Stimulated activated CD4-positive, alpha-beta T cell treated with anti-CD3 and anti-CD28 coated beads, Interleukin-4, amount 100 ng/mL, for 1 hour (primary cell): ENCODE measurements around the gene ZNF146.
"Not testable (repeated sequence)": the region's sequence is repeated elsewhere in the genome, so short reads cannot be mapped to it uniquely, and the experiment has no call there.

ENCODE experiments used
- DNase-seq: peaks from one replicate; pipeline ENCODE4 v3.0.0-alpha.2; 2020

ZNF146 gene

GRCh38 chr19:36214386-36215275, at the start of gene ZNF146, which contains the start of gene ZNF565:
Gene ZNF146 (plus strand): TSS chr19:36215106. CDS start chr19:36236441, 21,335 bp downstream.
Gene ZNF565 (minus strand): TSS chr19:36214665. CDS start chr19:36201985, 12,680 bp downstream.
- peak; percentile 97 for DNase-seq

- DNase-seq = no peak
Observed at GRCh38 chr19:36169084-36169760, 45.7 kb upstream of the ZNF146 start.

- no peak for DNase-seq
Observed at GRCh38 chr19:36172852-36173251, 42.1 kb upstream of the ZNF146 start.

GRCh38 chr19:36173846-36174245, 41.1 kb upstream of the ZNF146 start:
- DNase-seq = not testable (repeated sequence)

- not testable (repeated sequence) for DNase-seq
Observed at GRCh38 chr19:36179077-36179476, 35.8 kb upstream of the ZNF146 start.

GRCh38 chr19:36182612-36183244, 32.2 kb upstream of the ZNF146 start:
- DNase-seq = no peak

- no peak for DNase-seq
Observed at GRCh38 chr19:36183245-36183628, 31.7 kb upstream of the ZNF146 start.

- DNase-seq = not testable (repeated sequence)
Observed at GRCh38 chr19:36186722-36187121, 28.2 kb upstream of the ZNF146 start.

GRCh38 chr19:36196249-36196648, 18.7 kb upstream of the ZNF146 start:
- no peak for DNase-seq

- DNase-seq = no peak
Observed at GRCh38 chr19:36198119-36198518, 16.8 kb upstream of the ZNF146 start.

GRCh38 chr19:36201684-36202083, 13.2 kb upstream of the ZNF146 start:
- DNase-seq = no peak

GRCh38 chr19:36203293-36203692, 11.6 kb upstream of the ZNF146 start:
- DNase-seq = no peak

- DNase-seq = no peak
Observed at GRCh38 chr19:36207605-36208252, 7.2 kb upstream of the ZNF146 start.

- DNase-seq = no peak
Observed at GRCh38 chr19:36209372-36209771, 5.5 kb upstream of the ZNF146 start.

GRCh38 chr19:36210497-36210896, 4.4 kb upstream of the ZNF146 start:
- no peak for DNase-seq

GRCh38 chr19:36212895-36213294, 2.0 kb upstream of the ZNF146 start:
- no peak for DNase-seq

GRCh38 chr19:36215276-36216123, 594 bp downstream of the ZNF146 start:
- DNase-seq = peak; percentile 13

- DNase-seq = no peak
Observed at GRCh38 chr19:36221474-36221873, 6.6 kb downstream of the ZNF146 start.

GRCh38 chr19:36222503-36222902, 7.6 kb downstream of the ZNF146 start:
- DNase-seq = no peak

- DNase-seq = no peak
Observed at GRCh38 chr19:36225219-36225892, 10.4 kb downstream of the ZNF146 start.

GRCh38 chr19:36233626-36234025, 18.7 kb downstream of the ZNF146 start:
- DNase-seq = not testable (repeated sequence)
